C4-2B (cell line): ENCODE results near the gene APOBEC3H.

Source experiments
- ZFX ChIP-seq: fragments of 450-650 bp; IDR thresholded peaks from 2 replicates; pipeline ENCODE4 v1.6.1; 2017
- TF ChIP-seq, protein P1 (sequence below): fragments of 450-650 bp; conservative IDR thresholded peaks from 2 replicates; pipeline ENCODE4 v1.5.1; 2017; ENCODE audit warnings: mild to moderate bottlenecking

GRCh38 chr22:39070186-39070585 lies 26.9 kb upstream of the APOBEC3H start:
- TF ChIP-seq, protein P1, sequence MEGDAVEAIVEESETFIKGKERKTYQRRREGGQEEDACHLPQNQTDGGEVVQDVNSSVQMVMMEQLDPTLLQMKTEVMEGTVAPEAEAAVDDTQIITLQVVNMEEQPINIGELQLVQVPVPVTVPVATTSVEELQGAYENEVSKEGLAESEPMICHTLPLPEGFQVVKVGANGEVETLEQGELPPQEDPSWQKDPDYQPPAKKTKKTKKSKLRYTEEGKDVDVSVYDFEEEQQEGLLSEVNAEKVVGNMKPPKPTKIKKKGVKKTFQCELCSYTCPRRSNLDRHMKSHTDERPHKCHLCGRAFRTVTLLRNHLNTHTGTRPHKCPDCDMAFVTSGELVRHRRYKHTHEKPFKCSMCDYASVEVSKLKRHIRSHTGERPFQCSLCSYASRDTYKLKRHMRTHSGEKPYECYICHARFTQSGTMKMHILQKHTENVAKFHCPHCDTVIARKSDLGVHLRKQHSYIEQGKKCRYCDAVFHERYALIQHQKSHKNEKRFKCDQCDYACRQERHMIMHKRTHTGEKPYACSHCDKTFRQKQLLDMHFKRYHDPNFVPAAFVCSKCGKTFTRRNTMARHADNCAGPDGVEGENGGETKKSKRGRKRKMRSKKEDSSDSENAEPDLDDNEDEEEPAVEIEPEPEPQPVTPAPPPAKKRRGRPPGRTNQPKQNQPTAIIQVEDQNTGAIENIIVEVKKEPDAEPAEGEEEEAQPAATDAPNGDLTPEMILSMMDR = no peak
- no peak for TF ChIP-seq ZFX
